Activated B cell treated with CpG ODN at 0.5 μM for 24 hours (primary cell): ENCODE measurements around the gene PPP2R2B. TPM values are rescaled to one million over a fixed set of nuclear protein-coding genes. Genes with fewer than 3 reads are reported as not detected.
"Not testable (repeated sequence)": the region's sequence is repeated elsewhere in the genome, so short reads cannot be mapped to it uniquely, and the experiment has no call there.

ENCODE experiments used
- ATAC-seq: fragments of 200-7000 bp; cut with Tn5 transposase; one replicate; pipeline ENCODE4 v1.10.0; 2021; ENCODE audit warnings: low read depth, mild to moderate bottlenecking, moderate library complexity
- CTCF ChIA-PET: fragments of 350-600 bp; sonication (Branson Sonifier 250); formaldehyde crosslinking; loops from one replicate; lab custom pipeline; 2021; ENCODE audit warnings: antibody characterized with exemption; lab: Charles Lee
- POLR2A ChIA-PET: fragments of 350-600 bp; sonication (Branson Sonifier 250); formaldehyde crosslinking; loops from one replicate; lab custom pipeline; 2021; ENCODE audit warnings: antibody characterized with exemption; lab: Charles Lee
- DNase-seq: peaks from one replicate; pipeline ENCODE4 v3.0.0; 2022
- H3K27ac Mint-ChIP-seq: one replicate; pipeline ENCODE4 v1.8.0; 2020; ENCODE audit warnings: mixed read lengths
- H3K27me3 Mint-ChIP-seq: one replicate; pipeline ENCODE4 v1.8.0; 2021; ENCODE audit warnings: mixed read lengths
- H3K36me3 Mint-ChIP-seq: one replicate; pipeline ENCODE4 v1.8.0; 2021; ENCODE audit warnings: low read depth, mixed read lengths
- H3K4me1 Mint-ChIP-seq: one replicate; pipeline ENCODE4 v1.8.0; 2021; ENCODE audit warnings: mixed read lengths
- H3K4me3 Mint-ChIP-seq: one replicate; pipeline ENCODE4 v1.8.0; 2020; ENCODE audit warnings: mild to moderate bottlenecking, mixed read lengths
- H3K9me3 Mint-ChIP-seq: one replicate; pipeline ENCODE4 v1.8.0; 2020; ENCODE audit warnings: mixed read lengths
- intact Hi-C: fragments of 100-400 bp; cut with micrococcal nuclease; formaldehyde crosslinking; loops from one replicate; pipeline ENCODE4 v1.15.1; 2024
- total RNA-seq: library from RNA; stranded (reverse); gene quantifications from 2 replicates; pipeline ENCODE4 v1.2.3, GENCODE V29; 2022
- TF ChIP-seq, protein P1 (sequence below): fragments of 200-600 bp; IDR thresholded peaks from one replicate; pipeline ENCODE4 v1.8.0; 2022; ENCODE audit warnings: antibody characterized with exemption, mild to moderate bottlenecking

The PPP2R2B gene
- total RNA-seq, 1 donor from 2014 or later, result not detected

GRCh38 chr5:146564007-146564762 is 314.4 kb downstream of the PPP2R2B start:
- H3K27me3 Mint-ChIP-seq, result peaks cover 3% of the 10 kb centered on the region
- POLR2A ChIA-PET, result no interaction called here
- H3K9me3 Mint-ChIP-seq, result no peaks in the 10 kb centered on the region
- no peak overlapping the region for H3K27ac Mint-ChIP-seq
- H3K36me3 Mint-ChIP-seq, result no peaks in the 10 kb centered on the region
- no peak overlapping the region for H3K4me3 Mint-ChIP-seq
- TF ChIP-seq, protein P1, sequence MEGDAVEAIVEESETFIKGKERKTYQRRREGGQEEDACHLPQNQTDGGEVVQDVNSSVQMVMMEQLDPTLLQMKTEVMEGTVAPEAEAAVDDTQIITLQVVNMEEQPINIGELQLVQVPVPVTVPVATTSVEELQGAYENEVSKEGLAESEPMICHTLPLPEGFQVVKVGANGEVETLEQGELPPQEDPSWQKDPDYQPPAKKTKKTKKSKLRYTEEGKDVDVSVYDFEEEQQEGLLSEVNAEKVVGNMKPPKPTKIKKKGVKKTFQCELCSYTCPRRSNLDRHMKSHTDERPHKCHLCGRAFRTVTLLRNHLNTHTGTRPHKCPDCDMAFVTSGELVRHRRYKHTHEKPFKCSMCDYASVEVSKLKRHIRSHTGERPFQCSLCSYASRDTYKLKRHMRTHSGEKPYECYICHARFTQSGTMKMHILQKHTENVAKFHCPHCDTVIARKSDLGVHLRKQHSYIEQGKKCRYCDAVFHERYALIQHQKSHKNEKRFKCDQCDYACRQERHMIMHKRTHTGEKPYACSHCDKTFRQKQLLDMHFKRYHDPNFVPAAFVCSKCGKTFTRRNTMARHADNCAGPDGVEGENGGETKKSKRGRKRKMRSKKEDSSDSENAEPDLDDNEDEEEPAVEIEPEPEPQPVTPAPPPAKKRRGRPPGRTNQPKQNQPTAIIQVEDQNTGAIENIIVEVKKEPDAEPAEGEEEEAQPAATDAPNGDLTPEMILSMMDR, result no peak
- peaks cover 2% of the 10 kb centered on the region for H3K4me1 Mint-ChIP-seq
- CTCF ChIA-PET, result no interaction called here
- intact Hi-C loops, result no loop called here
- no peak for DNase-seq
- no peak for ATAC-seq

DNA sequence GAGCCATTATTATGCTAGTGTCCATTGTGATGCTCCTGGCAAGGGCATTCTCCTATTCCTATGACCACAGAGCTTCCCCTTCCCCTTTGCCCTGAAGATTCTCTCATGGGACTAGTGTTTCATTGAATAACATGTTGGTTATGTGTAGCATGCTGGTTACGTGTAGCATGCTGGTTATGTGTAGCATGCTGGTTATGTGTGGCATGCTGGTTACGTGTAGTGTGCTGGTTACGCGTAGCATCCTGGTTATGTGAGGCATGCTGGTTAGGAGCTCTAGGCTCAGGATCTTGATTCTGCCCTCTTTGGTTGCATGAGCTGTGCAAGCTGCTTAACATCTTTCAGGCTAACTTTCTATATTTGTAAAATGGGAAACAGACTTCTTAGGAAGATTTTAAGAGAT is 316.1 kb downstream of the PPP2R2B start:
- Mint-ChIP-seq H3K27ac (no peak overlapping the region), H3K4me3 (no peak overlapping the region), H3K27me3 (peaks cover 1% of the 10 kb centered on the region), H3K4me1 (peaks cover 2% of the 10 kb centered on the region), H3K36me3 (no peaks in the 10 kb centered on the region), H3K9me3 (no peaks in the 10 kb centered on the region)
- ChIA-PET POLR2A (no interaction called here), CTCF (no interaction called here)
- DNase-seq, result no peak
- ATAC-seq, result no peak
- TF ChIP-seq, protein P1, result no peak
- intact Hi-C loops, result no loop called here

- no peak for ATAC-seq
- CTCF ChIA-PET, result no interaction called here
- Mint-ChIP-seq H3K4me3 (no peak overlapping the region), H3K36me3 (no peaks in the 10 kb centered on the region), H3K9me3 (no peaks in the 10 kb centered on the region), H3K4me1 (peaks cover 2% of the 10 kb centered on the region), H3K27ac (no peak overlapping the region), H3K27me3 (peaks cover 1% of the 10 kb centered on the region)
- intact Hi-C loops, result no loop called here
- TF ChIP-seq, protein P1, result no peak
- DNase-seq, result no peak
- POLR2A ChIA-PET, result no interaction called here
Measured at GRCh38 chr5:146561711-146562110, 316.8 kb downstream of the PPP2R2B start.

- Mint-ChIP-seq H3K27ac (no peak overlapping the region), H3K27me3 (peaks cover 1% of the 10 kb centered on the region), H3K36me3 (no peaks in the 10 kb centered on the region), H3K4me3 (no peak overlapping the region), H3K4me1 (no peaks in the 10 kb centered on the region), H3K9me3 (no peaks in the 10 kb centered on the region)
- no peak for DNase-seq
- ChIA-PET CTCF (no interaction called here), POLR2A (no interaction called here)
- TF ChIP-seq, protein P1, result no peak
- ATAC-seq, result no peak
- intact Hi-C loops, result no loop called here
Measured at GRCh38 chr5:146560205-146560812, 318.2 kb downstream of the PPP2R2B start.

DNA sequence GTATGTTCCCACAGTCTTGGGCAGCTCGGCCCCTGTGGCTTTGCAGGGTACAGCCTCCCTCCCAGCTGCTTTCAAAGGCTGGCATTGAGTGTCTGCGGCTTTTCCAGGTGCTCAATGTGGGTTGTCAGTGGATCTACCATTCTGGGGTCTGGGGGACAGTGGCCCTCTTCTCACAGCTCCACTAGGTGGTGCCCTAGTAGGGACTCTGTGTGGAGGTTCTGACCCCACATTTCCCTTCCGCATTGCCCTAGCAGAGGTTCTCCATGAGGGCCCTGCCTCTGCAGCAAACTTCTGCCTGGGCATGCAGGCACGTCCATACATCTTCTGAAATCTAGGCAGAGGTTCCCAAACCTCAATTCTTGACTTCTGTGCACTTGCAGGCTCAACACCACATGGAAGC is 321.7 kb downstream of the PPP2R2B start:
- H3K27me3 Mint-ChIP-seq, H3K4me1 Mint-ChIP-seq, CTCF ChIA-PET, H3K27ac Mint-ChIP-seq, DNase-seq, POLR2A ChIA-PET, H3K36me3 Mint-ChIP-seq, H3K9me3 Mint-ChIP-seq, H3K4me3 Mint-ChIP-seq, intact Hi-C loops, ATAC-seq: not testable (repeated sequence)
